GM19463 (cell line): ENCODE results near the gene PLEKHG2.

ENCODE experiments used
- ATAC-seq: cut with Tn5 transposase; IDR thresholded peaks from one replicate; pipeline ENCODE4 v1.9.1; 2021; ENCODE audit warnings: mild to moderate bottlenecking, moderate library complexity; ENCODE audit not compliant: unreplicated experiment

PLEKHG2 gene

GRCh38 chr19:39385629-39386411, 26.6 kb upstream of the PLEKHG2 start:
- ATAC-seq = no peak

- ATAC-seq = no peak
These were observed 25.9 kb upstream of the PLEKHG2 start for GRCh38 chr19:39386557-39386956.

- no peak for ATAC-seq
These were observed 23.8 kb upstream of the PLEKHG2 start for GRCh38 chr19:39388657-39389056.

GRCh38 chr19:39389631-39390414, 22.6 kb upstream of the PLEKHG2 start:
- no peak for ATAC-seq

- ATAC-seq = no peak
These were observed 22.1 kb upstream of the PLEKHG2 start for GRCh38 chr19:39390451-39390750.

- peak; percentile 90 for ATAC-seq
These were observed 21.6 kb upstream of the PLEKHG2 start, which contains the start of the genes MED29 and PAF1 for GRCh38 chr19:39390751-39391437. TSS of gene MED29 (plus strand) at chr19:39391378. CDS start at chr19:39391423, 45 bp downstream. TSS of gene PAF1 (minus strand) at chr19:39391106. CDS start at chr19:39390864, 242 bp downstream.

- peak; percentile 59 for ATAC-seq
These were observed 14.8 kb upstream of the PLEKHG2 start for GRCh38 chr19:39397360-39398296.

- no peak for ATAC-seq
These were observed 14.1 kb upstream of the PLEKHG2 start for GRCh38 chr19:39398297-39398864.

- no peak for ATAC-seq
These were observed 12.8 kb upstream of the PLEKHG2 start for GRCh38 chr19:39399668-39400050.

- no peak for ATAC-seq
These were observed 12.4 kb upstream of the PLEKHG2 start for GRCh38 chr19:39400061-39400460.

GRCh38 chr19:39401070-39401548, 11.4 kb upstream of the PLEKHG2 start:
- peak; percentile 0 for ATAC-seq

GRCh38 chr19:39401549-39402345, 10.7 kb upstream of the PLEKHG2 start:
- ATAC-seq = peak; percentile 27

- ATAC-seq = no peak
These were observed 9.8 kb upstream of the PLEKHG2 start for GRCh38 chr19:39402346-39403300.

- no peak for ATAC-seq
These were observed 8.8 kb upstream of the PLEKHG2 start for GRCh38 chr19:39403331-39404312.

GRCh38 chr19:39405261-39405957, 7.1 kb upstream of the PLEKHG2 start:
- no peak for ATAC-seq

GRCh38 chr19:39405958-39406655, 6.4 kb upstream of the PLEKHG2 start:
- ATAC-seq = no peak
